Measurements from ENCODE around the gene SLC9A8. TPM values are rescaled to one million over a fixed set of nuclear protein-coding genes. Genes with fewer than 3 reads are reported as not detected.

The SLC9A8 gene
- polyA plus RNA-seq, 2 of the 4 experiments (the other 2 are of a cell fraction), result 5.0 to 7.9 TPM

DNA sequence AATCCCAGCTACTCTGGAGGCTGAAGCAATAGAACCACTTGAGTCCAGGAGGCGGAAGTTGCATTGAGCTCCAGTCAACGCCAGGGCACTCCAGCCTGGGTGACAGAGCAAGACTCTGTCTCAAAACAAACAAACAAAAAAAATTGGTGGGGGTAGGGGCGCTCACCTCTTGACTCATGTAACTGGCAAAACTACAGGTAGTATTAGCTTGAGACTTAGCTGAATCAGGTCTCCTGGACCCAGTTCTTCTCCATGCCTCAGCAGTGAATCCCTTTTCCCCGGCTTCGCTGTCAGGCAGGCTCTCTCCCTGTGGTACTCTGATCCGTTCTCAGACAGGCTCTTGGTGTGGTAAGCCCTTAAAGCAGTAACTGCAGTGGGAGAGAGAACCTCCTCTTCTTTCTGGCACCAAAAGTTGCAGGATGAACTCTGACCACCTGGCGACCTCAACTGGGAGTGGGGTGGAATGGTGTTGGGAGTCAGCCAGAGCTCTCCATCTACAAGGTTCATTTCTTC, 12.9 kb downstream of the SLC9A8 start:
- no peak overlapping the region for H3K4me3 ChIP-seq
- TF ChIP-seq PHF8 (IDR thresholded peaks at IDR 0.05; ENCODE audit: borderline replicate concordance, low read depth) (no peak), ZSCAN20 (CRISPR knock-in tag; IDR thresholded peaks at IDR 0.05) (no peak), RNF2 (IDR thresholded peaks at IDR 0.05; ENCODE audit: borderline replicate concordance, low read depth) (no peak), FOXS1 (CRISPR knock-in tag; IDR thresholded peaks at IDR 0.05) (no peak), NPAS2 (CRISPR knock-in tag; IDR thresholded peaks at IDR 0.05; ENCODE audit: borderline replicate concordance) (no peak), RAD21 (conservative IDR thresholded peaks at IDR 0.05 in 1 of 2, IDR thresholded peaks at IDR 0.05 in 1 of 2) (peak; percentile 21 to 30; a peak in 1 of 5 replicates), ZC3H11A (IDR thresholded peaks at IDR 0.05) (no peak), BCL3 (IDR thresholded peaks at IDR 0.05) (no peak), TFCP2L1 (CRISPR knock-in tag; IDR thresholded peaks at IDR 0.05) (no peak), CTCF (IDR thresholded peaks at IDR 0.05) (0 out of 3 replicates have a peak, but pooled peaks have one; percentile 5), HDAC2 (IDR thresholded peaks at IDR 0.05) (no peak), POLR2A (IDR thresholded peaks at IDR 0.05; ENCODE audit: low read length) (no peak), JUNB (IDR thresholded peaks at IDR 0.05) (no peak), TP53 (CRISPR knock-in tag; IDR thresholded peaks at IDR 0.05) (no peak)
- TF ChIP-seq, protein P1, sequence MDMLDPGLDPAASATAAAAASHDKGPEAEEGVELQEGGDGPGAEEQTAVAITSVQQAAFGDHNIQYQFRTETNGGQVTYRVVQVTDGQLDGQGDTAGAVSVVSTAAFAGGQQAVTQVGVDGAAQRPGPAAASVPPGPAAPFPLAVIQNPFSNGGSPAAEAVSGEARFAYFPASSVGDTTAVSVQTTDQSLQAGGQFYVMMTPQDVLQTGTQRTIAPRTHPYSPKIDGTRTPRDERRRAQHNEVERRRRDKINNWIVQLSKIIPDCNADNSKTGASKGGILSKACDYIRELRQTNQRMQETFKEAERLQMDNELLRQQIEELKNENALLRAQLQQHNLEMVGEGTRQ (IDR thresholded peaks at IDR 0.05), result no peak
- FAIRE-seq (no peak), ATAC-seq (peak; percentile 44 to 47; a peak in 3 of 6 replicates), DNase-seq (ENCODE audit: low read depth in 1 of 2, low spot score in 1 of 2) (no peak)
- peak overlapping the region in 1 of 2 experiments; percentile 15; a peak in 2 of 6 replicates for H3K27ac ChIP-seq
- H3K4me2 ChIP-seq, result 0 out of 3 replicates have a peak overlapping the region, but pooled peaks have one; percentile 3
- POLR2A ChIA-PET, result interaction anchor here (1.2 kb wide), 1 partner anchor 13 kb away, joined by 5 read pairs; the partner anchor contains the start of gene SLC9A8
- H3K9me3 ChIP-seq, result no peaks in the 10 kb centered on the region
- 67% methylated on average over 7 of the region's 7 CpGs for WGBS (ENCODE audit: missing lambda C conversion rate)
- CTCF ChIA-PET, result interaction anchor here (0.6 to 6.4 kb wide), 7 partner anchors 13 to 221 kb away, joined by 3 to 34 read pairs (median 3); no protein-coding TSS in a partner anchor
- peaks cover 39% of the 10 kb centered on the region for H3K4me1 ChIP-seq

- peak overlapping the region; percentile 64 to 72; a peak in 5 of 6 replicates for H3K27ac ChIP-seq
- FAIRE-seq, result no peak
These were observed 18.6 kb downstream of the SLC9A8 start for GRCh38 chr20:49831022-49831769.

More at GRCh38 chr20:49831022-49831769, 18.6 kb downstream of the SLC9A8 start:
- H3K4me2 ChIP-seq, result no peak overlapping the region
- WGBS (ENCODE audit: missing lambda C conversion rate), result 91% methylated on average over 11 of the region's 11 CpGs
- DNase-seq (ENCODE audit: low read depth in 1 of 2, low spot score in 1 of 2), result no peak
- peak; percentile 23 to 30; a peak in 2 of 6 replicates for ATAC-seq
- TF ChIP-seq FOXS1 (CRISPR knock-in tag; IDR thresholded peaks at IDR 0.05), result no peak
- TF ChIP-seq FOSB (CRISPR knock-in tag; IDR thresholded peaks at IDR 0.05), result no peak
- no peak for TF ChIP-seq HES2 (IDR thresholded peaks at IDR 0.05)
- TF ChIP-seq CHD2 (IDR thresholded peaks at IDR 0.05; ENCODE audit: low read length, partially characterized antibody), result no peak
- TF ChIP-seq BCL3 (IDR thresholded peaks at IDR 0.05), result no peak
- no peak for TF ChIP-seq JUNB (IDR thresholded peaks at IDR 0.05)
- no peak for TF ChIP-seq ZFP36 (IDR thresholded peaks at IDR 0.05; ENCODE audit: borderline replicate concordance, partially characterized antibody)
- ChIA-PET POLR2A (no interaction called here), CTCF (interaction anchor here (0.6 to 2.8 kb wide), 7 partner anchors 15 to 290 kb away, joined by 3 to 15 read pairs (median 3); no protein-coding TSS in a partner anchor)
- no peaks in the 10 kb centered on the region for H3K9me3 ChIP-seq
- peaks cover 26% of the 10 kb centered on the region for H3K4me1 ChIP-seq
- no peak overlapping the region for H3K4me3 ChIP-seq
